Stimulated activated CD4-positive, alpha-beta T cell treated with anti-CD3 and anti-CD28 coated beads, Interleukin-12 subunit alpha, Interleukin-12 subunit beta, amount 100 ng/mL, for 4 hours (primary cell): Measurements from ENCODE around the gene PADI2.

Experiments used
- DNase-seq: peaks from one replicate; pipeline ENCODE4 v3.0.0-alpha.2; 2020

The PADI2 gene

GRCh38 chr1:17119076-17119772 is at the start of gene PADI2:
TSS of gene PADI2 (minus strand) at chr1:17119451. CDS start at chr1:17119371, 80 bp downstream.
- peak; percentile 57 for DNase-seq

- no peak for DNase-seq
Measured at GRCh38 chr1:17168091-17168876, 49.0 kb upstream of the PADI2 start.

- no peak for DNase-seq
Measured at GRCh38 chr1:17167786-17168090, 48.5 kb upstream of the PADI2 start.

GRCh38 chr1:17167041-17167785 is 48.0 kb upstream of the PADI2 start:
- no peak for DNase-seq

- no peak for DNase-seq
Measured at GRCh38 chr1:17165823-17166222, 46.6 kb upstream of the PADI2 start.

GRCh38 chr1:17163789-17164666 is 44.8 kb upstream of the PADI2 start:
- no peak for DNase-seq

- DNase-seq, result no peak
Measured at GRCh38 chr1:17163371-17163770, 44.1 kb upstream of the PADI2 start.

- no peak for DNase-seq
Measured at GRCh38 chr1:17162941-17163340, 43.7 kb upstream of the PADI2 start.

- DNase-seq, result no peak
Measured at GRCh38 chr1:17161926-17162800, 42.9 kb upstream of the PADI2 start.

GRCh38 chr1:17161137-17161740 is 42.0 kb upstream of the PADI2 start:
- DNase-seq, result no peak

- DNase-seq, result no peak
Measured at GRCh38 chr1:17158961-17159360, 39.7 kb upstream of the PADI2 start.

- no peak for DNase-seq
Measured at GRCh38 chr1:17156108-17156507, 36.9 kb upstream of the PADI2 start.

GRCh38 chr1:17155257-17155920 is 36.1 kb upstream of the PADI2 start:
- no peak for DNase-seq

- no peak for DNase-seq
Measured at GRCh38 chr1:17149771-17150170, 30.5 kb upstream of the PADI2 start.

- no peak for DNase-seq
Measured at GRCh38 chr1:17148950-17149608, 29.8 kb upstream of the PADI2 start.

GRCh38 chr1:17145648-17146047 is 26.4 kb upstream of the PADI2 start:
- DNase-seq, result no peak

- no peak for DNase-seq
Measured at GRCh38 chr1:17143760-17144159, 24.5 kb upstream of the PADI2 start.

- no peak for DNase-seq
Measured at GRCh38 chr1:17141441-17142197, 22.4 kb upstream of the PADI2 start.

- DNase-seq, result no peak
Measured at GRCh38 chr1:17140279-17140678, 21.0 kb upstream of the PADI2 start.
